T-helper 22 cell (primary cell): Measurements from ENCODE around the gene ECI2.
"Not testable (repeated sequence)": the region's sequence is repeated elsewhere in the genome, so short reads cannot be mapped to it uniquely, and the experiment has no call there.

Experiments
- DNase-seq: peaks from one replicate; pipeline ENCODE4 v3.0.0-alpha.2; 2020; ENCODE audit warnings: low read depth

The ECI2 gene

DNA sequence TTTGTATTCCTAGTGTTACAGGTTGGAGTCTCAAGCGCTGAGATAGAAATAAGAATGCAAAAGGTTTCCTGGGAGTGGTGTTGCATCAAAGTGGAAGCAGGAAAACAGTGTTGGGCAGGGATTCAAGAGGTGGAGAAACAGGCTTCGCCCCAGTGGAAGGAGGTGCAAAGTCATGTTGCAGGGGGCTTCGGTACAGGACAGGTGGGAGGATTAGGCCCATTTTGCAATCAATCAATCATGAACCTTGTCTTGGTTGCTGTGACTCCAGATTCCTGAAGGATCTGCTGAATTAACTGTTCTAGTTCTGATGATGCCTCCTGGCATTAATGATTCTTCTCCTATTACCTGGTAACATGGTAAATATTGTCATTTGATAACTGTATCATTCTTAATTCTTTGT is 34.1 kb downstream of the ECI2 start:
- no peak for DNase-seq

DNA sequence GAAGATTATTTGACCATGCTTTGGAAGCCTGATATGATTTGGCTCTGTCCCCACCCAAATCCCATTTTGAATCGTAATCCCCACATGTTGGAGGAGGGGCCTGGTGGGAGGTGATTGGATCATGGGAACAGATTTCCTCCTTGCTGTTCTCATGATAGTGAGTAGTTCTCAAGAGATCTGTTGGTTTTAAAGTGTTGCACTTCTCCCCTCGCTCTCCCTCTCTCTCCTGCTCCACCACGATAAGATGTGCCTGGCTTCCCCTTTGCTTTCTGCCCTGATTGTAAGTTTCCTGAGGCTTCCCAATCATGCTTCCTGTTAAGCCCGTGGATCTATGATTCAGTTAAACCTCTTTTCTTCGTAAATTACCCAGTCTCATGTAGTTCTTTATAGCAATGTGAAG is 34.7 kb downstream of the ECI2 start:
- DNase-seq: no peak

DNA sequence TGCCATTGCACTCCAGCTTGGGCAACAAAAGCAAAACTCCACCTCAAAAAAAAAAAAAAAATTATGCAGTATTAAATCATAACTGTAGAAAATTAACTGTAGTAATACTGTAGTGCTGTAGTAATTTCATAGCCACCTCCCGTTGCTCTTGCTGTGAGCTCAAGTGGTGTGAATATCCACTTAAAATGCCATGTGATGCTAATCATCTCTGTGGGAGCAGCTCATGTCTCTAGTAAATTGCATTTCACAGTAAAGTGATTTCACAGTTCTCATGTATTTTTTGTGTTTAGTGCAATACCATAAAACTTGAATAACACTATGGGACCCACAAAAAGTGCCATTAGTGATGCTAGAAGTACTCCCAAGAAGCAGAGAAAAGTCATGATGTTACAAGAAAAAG is 42.1 kb downstream of the ECI2 start:
- DNase-seq: no peak

DNA sequence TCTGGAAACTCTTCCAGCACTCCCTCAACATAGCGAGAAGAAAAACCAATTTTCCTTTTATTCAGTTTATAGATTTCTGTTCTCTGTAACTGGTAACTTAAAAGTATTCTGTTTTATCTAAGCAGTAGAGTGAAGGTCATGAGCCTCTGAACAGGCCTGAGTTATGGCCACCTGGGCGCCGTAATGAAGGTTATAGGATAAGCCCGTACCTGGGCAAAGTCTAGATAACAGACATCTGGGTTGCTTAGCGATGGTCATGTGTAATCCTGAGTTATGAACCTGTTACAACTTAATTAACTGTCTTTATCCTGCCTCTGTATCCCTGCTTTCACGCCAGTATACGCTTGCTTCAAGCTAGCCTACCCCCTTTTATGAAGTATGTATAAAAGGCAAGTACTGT is 43.4 kb downstream of the ECI2 start:
- DNase-seq: no peak

DNA sequence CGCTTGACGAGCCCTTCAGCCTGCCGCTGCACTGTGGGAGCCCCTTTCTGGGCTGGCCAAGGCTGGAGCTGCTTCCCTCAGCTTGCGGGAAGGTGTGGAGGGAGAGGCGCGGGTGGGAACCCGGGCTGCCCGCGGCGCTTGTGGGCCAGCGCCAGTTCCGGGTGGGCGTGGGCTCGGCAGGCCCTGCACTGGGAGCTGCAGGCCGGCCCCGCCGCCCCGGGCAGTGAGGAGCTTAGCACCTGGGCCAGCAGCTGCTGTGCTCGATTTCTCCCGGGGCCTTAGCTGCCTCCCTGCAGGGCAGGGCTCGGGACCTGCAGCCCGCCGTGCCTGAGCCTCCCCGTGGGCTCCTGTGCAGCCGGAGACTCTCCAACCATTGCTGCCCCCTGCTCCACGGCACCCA is 45.3 kb downstream of the ECI2 start:
- not testable (repeated sequence) for DNase-seq

DNA sequence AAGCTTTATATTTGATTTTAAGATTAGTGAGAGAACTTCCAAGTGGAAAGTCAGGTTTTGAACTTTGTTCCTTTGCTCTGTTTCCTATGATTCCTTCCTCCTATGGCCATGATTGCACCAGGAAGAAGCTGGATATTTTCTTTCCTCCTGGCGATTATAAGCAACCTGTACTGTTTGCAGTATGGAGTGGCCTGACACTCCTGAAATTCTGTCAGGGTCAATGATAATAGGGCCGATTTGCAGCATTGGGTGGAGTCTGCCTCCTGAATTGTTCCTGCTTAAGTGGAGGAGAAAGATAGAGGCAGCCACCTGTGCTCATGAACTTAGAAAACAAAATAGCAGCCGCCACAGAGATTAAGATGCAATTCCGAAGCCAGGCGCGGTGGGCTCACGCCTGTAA is 46.7 kb downstream of the ECI2 start:
- no peak for DNase-seq

DNA sequence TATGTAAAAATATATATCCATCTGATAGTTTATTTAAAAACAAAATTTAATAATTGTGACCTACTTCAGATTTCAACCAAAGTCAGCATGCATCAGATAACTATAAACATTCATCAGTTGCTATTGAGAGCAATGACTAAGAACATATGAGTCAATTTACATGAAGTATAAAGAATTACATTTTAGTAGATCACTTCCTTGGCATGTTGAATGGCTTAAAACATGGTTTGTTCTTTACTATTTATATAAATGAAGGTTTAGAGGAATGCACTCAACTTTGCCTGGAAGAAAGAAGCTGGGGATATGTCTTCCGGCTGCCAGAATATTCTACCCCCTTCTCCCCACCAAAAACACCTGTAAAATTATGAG is 50.1 kb downstream of the ECI2 start:
- no peak for DNase-seq

DNA sequence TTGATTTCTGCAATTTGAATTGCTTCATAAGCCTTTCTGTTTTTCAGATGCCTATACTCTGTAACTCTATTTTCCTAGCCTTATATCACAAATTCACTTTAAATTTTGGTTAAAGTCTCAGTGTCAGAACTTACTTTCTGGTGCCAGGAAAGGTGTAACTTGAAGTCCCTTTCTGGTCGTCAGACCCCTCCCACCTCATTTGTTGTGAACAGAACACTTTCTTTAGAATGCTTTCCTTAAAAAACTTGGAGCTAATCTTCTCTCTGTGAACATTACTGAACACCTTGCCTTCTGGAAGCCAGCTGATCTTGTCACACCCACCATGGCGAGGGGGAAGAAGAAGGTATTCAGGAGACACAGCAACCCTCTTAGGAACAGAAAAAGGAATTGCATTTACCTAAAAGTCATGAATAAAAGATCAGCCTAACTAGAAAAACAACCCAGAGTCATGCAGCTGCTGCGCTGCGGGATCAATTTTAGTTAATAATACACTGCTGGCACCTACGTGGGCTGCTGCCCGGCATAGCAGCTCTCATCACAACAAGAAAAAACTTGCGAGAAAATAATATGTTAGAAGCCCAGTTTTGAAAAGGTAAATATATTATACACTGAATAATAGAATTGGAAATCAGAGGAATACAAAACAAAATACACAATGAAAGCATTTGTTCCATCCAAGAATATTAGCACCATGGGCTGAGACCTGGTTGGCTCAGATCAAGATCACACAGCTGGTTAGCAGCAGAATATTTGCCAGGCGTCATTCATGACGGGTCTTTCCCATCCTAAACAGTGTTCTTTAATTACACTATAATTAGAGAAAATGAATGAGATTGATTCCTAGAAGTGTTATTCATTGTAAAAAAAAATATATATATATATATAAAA is 50.7 kb downstream of the ECI2 start:
- no peak for DNase-seq

DNA sequence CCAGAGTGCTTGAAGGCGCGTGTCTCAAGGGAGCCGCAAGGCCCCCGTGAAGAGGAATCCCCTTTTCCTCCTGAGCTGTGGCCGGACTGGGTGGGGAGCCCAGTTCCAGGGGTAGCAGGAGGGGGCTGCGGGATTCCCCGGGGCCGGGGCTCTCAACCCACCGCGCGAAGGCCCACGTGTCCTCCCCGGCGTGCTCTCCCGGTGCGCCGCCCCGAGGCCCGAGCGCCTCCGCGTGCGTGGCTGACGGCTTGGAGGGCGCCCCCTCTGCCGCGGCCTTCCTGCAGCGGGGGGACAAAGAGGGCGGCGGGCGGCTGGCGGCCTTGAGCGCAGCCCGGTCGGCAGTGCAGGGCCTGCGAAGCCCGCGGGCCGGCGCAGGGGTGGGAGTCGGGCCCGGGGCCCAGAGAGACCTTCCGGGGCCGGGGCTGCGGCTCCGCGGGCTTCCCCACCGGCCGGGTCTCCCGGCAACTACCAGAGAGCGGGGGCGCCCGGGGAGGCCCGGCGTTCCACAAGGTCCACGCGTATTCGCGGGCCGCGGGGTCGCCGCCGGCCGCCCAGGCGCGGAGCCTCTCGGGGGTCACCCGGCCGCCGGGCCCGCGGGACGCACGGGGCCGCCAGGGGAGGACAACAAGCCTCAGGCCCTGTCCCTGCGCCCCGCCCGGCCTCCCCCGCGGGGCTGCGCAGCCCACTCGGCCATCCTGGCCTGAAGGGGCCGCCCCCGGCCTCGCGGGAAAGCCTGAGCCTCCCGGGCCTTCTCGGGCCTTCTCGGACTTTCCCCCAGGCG is 56.5 kb downstream of the ECI2 start, which contains the start of gene FAM217A:
Gene FAM217A, minus strand, starts transcription at position 447 of the 781 bp plus-strand sequence. CDS start 1,723 bp downstream, outside the sequence.
- DNase-seq: no peak

DNA sequence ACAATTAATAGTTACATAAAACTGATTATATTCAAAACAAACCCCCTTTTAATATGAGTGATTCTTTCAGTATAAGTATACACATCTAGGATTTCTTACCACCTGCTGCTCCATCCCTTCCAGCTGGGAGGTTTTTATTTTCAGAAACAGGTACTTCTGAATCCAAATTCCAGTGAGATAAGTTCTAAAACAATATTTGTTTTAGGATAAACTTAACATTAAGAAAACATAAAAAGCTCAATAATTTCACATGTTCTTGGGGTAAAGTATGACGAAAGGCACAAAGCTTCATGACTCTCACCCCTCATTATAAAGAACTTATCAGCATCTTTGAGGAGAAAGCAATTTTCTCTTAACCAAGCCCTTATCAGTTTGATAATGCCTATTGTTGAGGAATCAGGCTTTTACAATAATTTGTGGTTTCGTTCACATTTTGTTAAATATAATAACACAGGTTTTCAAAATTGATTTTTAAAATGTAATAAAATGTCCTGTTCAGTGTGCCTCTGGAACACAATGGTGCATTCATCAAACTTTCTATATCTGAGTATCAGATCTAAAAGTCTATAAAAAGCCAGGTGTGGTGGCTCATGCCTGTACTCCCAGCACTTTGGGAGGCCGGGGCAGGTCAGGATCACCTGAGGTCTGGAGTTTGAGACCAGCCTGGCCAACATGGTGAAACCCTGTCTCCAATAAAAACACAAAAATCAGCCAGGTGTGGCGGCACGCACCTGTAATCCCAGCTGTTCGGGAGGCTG is 60.7 kb downstream of the ECI2 start:
- DNase-seq: no peak

DNA sequence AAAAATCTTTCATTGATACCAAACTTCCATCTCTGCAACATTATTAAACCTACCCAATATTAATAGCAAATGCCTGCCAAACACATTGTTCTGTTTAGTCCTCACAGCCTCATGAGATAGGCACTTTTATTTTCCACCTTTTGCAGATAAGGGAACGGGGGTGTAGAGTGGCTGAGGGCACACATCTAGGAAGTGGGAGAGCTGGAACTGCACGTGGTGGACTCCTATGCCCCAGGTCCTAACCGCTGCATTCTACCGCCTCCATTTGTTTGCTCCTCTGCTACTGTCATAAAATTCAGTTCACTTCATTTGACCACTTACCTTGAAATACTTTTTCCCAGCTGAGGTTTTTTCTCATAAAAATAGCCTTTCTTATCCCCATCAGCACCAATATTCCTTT is 64.0 kb downstream of the ECI2 start:
- no peak for DNase-seq

DNA sequence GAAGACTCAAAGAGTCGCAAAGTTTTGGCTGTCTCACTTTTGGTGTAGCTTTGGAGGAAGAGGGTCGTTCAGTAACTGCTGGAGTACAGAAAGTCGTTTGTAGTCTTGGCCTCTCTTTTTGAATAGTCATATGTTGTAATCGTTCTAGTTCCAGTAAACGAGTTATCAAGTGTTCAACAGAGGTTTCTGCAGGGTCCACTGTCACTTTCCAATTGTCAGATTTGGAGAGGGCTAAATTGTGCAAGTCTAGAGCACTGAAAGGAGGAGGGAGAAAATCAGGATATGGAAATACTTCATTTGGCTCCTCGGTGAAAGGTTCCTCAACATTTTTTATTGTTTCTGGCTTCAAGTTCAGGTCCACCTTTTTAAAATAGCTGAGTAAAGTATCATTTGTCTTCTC is 66.2 kb downstream of the ECI2 start:
- DNase-seq: no peak

DNA sequence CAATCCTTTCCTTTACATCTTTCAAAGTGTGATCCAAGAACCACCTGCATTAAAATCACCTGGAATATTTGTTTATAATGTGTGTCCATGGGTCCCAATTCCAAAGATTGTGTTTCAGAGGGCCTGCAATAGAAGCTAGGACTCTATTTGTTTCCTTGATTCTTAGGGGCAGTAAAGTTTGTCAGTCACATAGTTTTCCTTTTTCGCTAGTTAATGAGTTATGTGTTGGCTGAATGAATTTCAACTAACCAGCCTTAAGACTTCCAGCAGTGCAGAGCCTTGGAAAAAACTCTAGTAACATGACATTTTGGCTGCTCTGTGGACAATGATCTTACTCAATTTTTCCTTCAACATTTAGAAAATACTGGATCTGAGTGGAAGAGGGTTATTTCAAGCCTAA is 67.7 kb downstream of the ECI2 start:
- DNase-seq: no peak

DNA sequence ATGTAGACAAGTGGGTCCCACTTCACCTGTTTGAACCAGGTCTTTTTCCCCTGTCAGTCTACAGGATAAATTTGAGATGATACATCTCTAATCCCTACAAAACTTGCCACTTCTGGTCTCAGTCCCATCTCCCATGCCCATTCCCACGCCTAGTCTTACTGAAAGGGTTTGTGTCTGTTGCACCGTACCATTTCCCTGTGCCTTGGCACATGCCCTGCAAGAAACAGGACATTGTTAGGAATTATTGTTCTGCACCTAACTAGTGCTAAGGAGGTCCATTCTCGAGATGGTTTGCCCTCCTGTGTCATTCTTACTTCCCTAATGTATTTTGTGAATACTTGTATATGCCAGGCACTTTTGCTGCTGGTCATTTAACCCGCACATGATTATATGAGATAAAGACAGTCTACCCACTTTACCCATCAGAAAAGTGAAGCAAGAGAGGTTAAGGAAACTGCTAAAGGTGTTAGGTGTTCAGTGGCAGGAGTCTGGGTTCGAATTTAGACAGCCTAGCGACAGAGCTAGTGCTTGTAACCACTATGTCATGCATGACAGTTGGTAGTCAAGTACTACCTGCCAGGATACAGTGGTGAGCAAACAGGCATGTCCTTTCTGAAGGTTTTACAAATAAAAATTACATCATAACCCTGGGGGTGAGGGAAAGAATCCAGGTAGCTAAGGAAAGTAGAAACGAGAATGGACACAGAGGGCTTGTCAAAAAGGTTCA is 69.2 kb downstream of the ECI2 start:
- no peak for DNase-seq
